Measurements from ENCODE around the gene GM2A. TPM values are rescaled to one million over a fixed set of nuclear protein-coding genes. Genes with fewer than 3 reads are reported as not detected.

Gene GM2A
- total and polyA plus RNA-seq, 2 of the 13 experiments (the other 11 are each of a cell fraction or from before 2014, with no cell fraction given), result 14.6 to 29.6 TPM

DNA sequence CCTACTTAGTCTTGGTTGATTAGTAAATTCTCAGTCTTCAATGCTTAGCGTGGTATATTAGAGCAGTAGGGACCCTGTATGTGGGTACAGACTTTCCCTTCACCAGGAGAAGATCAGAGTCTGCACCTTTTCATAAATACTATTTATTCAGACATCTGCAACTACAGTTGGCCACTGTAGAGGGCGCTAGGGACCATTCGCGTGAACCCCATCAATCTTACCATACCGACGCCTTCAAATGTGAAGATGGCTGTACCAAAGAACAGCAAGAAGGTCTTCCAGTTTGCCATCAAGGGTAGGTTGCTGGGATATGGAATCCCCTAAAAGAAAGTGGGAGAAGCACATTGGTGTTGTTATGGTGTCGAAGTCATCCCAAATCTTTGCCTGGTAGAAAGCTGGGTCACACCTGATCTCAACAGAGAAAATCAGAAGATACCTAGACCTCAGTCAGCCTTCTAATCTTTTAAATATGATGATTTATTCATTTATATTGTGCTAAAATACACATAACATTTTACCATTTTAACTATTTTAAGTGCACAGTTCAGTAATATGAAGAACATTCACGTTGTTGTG is 31.5 kb downstream of the GM2A start:
- H4K20me1 ChIP-seq (ENCODE audit: insufficient read depth, low read length), result no peaks in the 10 kb centered on the region
- 1% methylated on average over 8 of the region's 8 CpGs for WGBS (ENCODE audit: low lambda C conversion rate)
- FAIRE-seq (no peak), DNase-seq (ENCODE audit: low spot score) (no peak), ATAC-seq (no peak)
- no peak overlapping the region for H3K9ac ChIP-seq (ENCODE audit: insufficient read depth, low read depth, low read length)
- in situ Hi-C loops (cut with HindIII; ENCODE audit: extremely low pct_ligation_motif_present, low pct_unique_long_range_greater_than_20kb), result no loop called here
- intact Hi-C loops (cut with micrococcal nuclease; ENCODE audit: unreplicated experiment), result no loop called here
- peaks cover 0 to 4% of the 10 kb centered on the region in 2 experiments; a peak in 1 of 5 replicates for H3K27me3 ChIP-seq (ENCODE audit: control insufficient read depth in 1 of 2, insufficient read depth in 2 of 2, low read length in 2 of 2)
- no peaks in the 10 kb centered on the region for H3K9me3 ChIP-seq (ENCODE audit: low read length)
- TF ChIP-seq HES4 (CRISPR knock-in tag; IDR thresholded peaks at IDR 0.05; ENCODE audit: borderline replicate concordance), result no peak
- TF ChIP-seq STAG1 (CRISPR knock-in tag; IDR thresholded peaks at IDR 0.05), result 0 out of 2 replicates have a peak, but pooled peaks have one; percentile 12
- TF ChIP-seq, protein P1, sequence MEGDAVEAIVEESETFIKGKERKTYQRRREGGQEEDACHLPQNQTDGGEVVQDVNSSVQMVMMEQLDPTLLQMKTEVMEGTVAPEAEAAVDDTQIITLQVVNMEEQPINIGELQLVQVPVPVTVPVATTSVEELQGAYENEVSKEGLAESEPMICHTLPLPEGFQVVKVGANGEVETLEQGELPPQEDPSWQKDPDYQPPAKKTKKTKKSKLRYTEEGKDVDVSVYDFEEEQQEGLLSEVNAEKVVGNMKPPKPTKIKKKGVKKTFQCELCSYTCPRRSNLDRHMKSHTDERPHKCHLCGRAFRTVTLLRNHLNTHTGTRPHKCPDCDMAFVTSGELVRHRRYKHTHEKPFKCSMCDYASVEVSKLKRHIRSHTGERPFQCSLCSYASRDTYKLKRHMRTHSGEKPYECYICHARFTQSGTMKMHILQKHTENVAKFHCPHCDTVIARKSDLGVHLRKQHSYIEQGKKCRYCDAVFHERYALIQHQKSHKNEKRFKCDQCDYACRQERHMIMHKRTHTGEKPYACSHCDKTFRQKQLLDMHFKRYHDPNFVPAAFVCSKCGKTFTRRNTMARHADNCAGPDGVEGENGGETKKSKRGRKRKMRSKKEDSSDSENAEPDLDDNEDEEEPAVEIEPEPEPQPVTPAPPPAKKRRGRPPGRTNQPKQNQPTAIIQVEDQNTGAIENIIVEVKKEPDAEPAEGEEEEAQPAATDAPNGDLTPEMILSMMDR (CRISPR knock-in tag; IDR thresholded peaks at IDR 0.05), result peak; percentile 52
- no peaks in the 10 kb centered on the region for H3K4me1 ChIP-seq (ENCODE audit: insufficient read depth, low read length)
- no peak overlapping the region for H3K4me3 ChIP-seq (replicated peaks in 1 of 3; ENCODE audit: insufficient read depth in 1 of 3, low read depth in 2 of 3, low read length in 3 of 3)
- POLR2A ChIA-PET, result no interaction called here
- H3K79me2 ChIP-seq (ENCODE audit: insufficient read depth, low read length), result no peaks in the 10 kb centered on the region
- no peaks in the 10 kb centered on the region for H3K36me3 ChIP-seq (replicated peaks in 1 of 2; ENCODE audit: control insufficient read depth in 1 of 2, insufficient read depth in 2 of 2, low read length in 2 of 2)
- no peak overlapping the region for H3K4me2 ChIP-seq (ENCODE audit: low read depth, low read length)
- no peak overlapping the region for H3K27ac ChIP-seq (ENCODE audit: extremely low read length, insufficient read depth, low read length)
- H2AFZ ChIP-seq (ENCODE audit: low read length), result no peak overlapping the region
- BruUV-seq (replicated peaks), result no TSS peak
- CTCF ChIA-PET (ENCODE audit: low intra/inter-chr PET ratio, low total read pairs), result no interaction called here

DNA sequence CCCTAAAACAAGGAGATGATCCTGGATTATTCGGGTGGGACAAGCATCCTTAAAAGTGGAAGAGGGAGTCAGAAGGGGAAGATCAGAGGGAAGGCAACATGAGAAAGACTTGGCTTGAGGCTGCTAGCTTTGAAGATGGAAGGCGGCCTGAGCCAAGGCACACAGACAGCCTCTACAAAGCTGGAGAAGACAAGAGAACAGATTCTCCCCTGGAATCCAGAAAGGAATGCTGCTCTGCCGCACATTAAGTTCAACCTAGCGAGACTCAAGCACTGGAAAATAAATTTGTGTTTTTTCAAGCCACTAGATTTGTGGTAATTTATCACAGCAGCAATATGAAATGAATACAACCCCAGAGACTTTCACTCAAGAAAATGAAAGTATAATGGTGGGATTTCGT is 32.7 kb downstream of the GM2A start:
- in situ Hi-C loops (cut with HindIII; ENCODE audit: extremely low pct_ligation_motif_present, low pct_unique_long_range_greater_than_20kb), result no loop called here
- Histone ChIP-seq H3K9me3 (ENCODE audit: low read length) (no peaks in the 10 kb centered on the region), H2AFZ (ENCODE audit: low read length) (no peak overlapping the region), H3K79me2 (ENCODE audit: insufficient read depth, low read length) (no peaks in the 10 kb centered on the region), H3K4me2 (ENCODE audit: low read depth, low read length) (no peak overlapping the region), H3K27ac (ENCODE audit: extremely low read length, insufficient read depth, low read length) (no peak overlapping the region), H3K9ac (ENCODE audit: insufficient read depth, low read depth, low read length) (no peak overlapping the region), H4K20me1 (ENCODE audit: insufficient read depth, low read length) (no peaks in the 10 kb centered on the region), H3K4me3 (replicated peaks in 1 of 3; ENCODE audit: insufficient read depth in 1 of 3, low read depth in 2 of 3, low read length in 3 of 3) (no peak overlapping the region), H3K36me3 (replicated peaks in 1 of 2; ENCODE audit: control insufficient read depth in 1 of 2, insufficient read depth in 2 of 2, low read length in 2 of 2) (no peaks in the 10 kb centered on the region), H3K27me3 (ENCODE audit: control insufficient read depth in 1 of 2, insufficient read depth in 2 of 2, low read length in 2 of 2) (peaks cover 0 to 4% of the 10 kb centered on the region in 2 experiments; a peak in 1 of 5 replicates), H3K4me1 (ENCODE audit: insufficient read depth, low read length) (no peaks in the 10 kb centered on the region)
- TF ChIP-seq TBX3 (IDR thresholded peaks at IDR 0.05; ENCODE audit: borderline replicate concordance) (no peak), DMAP1 (CRISPR knock-in tag; IDR thresholded peaks at IDR 0.05) (no peak), E2F5 (CRISPR knock-in tag; conservative IDR thresholded peaks at IDR 0.05) (no peak), ZFP82 (CRISPR knock-in tag; IDR thresholded peaks at IDR 0.05; ENCODE audit: borderline replicate concordance) (no peak), NCOA1 (CRISPR knock-in tag; IDR thresholded peaks at IDR 0.05) (no peak), EEA1 (CRISPR knock-in tag; IDR thresholded peaks at IDR 0.05; ENCODE audit: borderline replicate concordance) (no peak)
- TF ChIP-seq, protein P2, sequence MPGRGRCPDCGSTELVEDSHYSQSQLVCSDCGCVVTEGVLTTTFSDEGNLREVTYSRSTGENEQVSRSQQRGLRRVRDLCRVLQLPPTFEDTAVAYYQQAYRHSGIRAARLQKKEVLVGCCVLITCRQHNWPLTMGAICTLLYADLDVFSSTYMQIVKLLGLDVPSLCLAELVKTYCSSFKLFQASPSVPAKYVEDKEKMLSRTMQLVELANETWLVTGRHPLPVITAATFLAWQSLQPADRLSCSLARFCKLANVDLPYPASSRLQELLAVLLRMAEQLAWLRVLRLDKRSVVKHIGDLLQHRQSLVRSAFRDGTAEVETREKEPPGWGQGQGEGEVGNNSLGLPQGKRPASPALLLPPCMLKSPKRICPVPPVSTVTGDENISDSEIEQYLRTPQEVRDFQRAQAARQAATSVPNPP (CRISPR knock-in tag; IDR thresholded peaks at IDR 0.05), result no peak
- DNase-seq (ENCODE audit: low spot score) (no peak), ATAC-seq (no peak), FAIRE-seq (no peak)
- no TSS peak for BruUV-seq (replicated peaks)
- POLR2A ChIA-PET, result no interaction called here
- intact Hi-C loops (cut with micrococcal nuclease; ENCODE audit: unreplicated experiment), result no loop called here
- WGBS (ENCODE audit: low lambda C conversion rate), result 21% methylated on average over 5 of the region's 5 CpGs
- CTCF ChIA-PET (ENCODE audit: low intra/inter-chr PET ratio, low total read pairs), result no interaction called here
